Astrocyte of the cerebellum (primary cell): ENCODE data around the gene ASCC3.

ENCODE experiments used
- DNase-seq: peaks from one replicate; pipeline ENCODE4 v3.0.0-alpha.2; 2011; ENCODE audit warnings: low read depth
- H3K4me3 ChIP-seq: 2 replicates; pipeline ENCODE4 v1.5.1; 2011; ENCODE audit warnings: mild to moderate bottlenecking, low read depth, low read length, moderate library complexity
- in situ Hi-C: cut with HindIII; loops from 2 replicates; pipeline ENCODE4 v1.10.0; 2017; ENCODE audit warnings: low sequenced_read_pairs
- TF ChIP-seq, protein P1 (sequence below): IDR thresholded peaks from 2 replicates; pipeline ENCODE4 v1.5.1; 2012; ENCODE audit warnings: low read length, low read depth, moderate library complexity, mild to moderate bottlenecking; ENCODE audit errors: missing control alignments

The ASCC3 gene

DNA sequence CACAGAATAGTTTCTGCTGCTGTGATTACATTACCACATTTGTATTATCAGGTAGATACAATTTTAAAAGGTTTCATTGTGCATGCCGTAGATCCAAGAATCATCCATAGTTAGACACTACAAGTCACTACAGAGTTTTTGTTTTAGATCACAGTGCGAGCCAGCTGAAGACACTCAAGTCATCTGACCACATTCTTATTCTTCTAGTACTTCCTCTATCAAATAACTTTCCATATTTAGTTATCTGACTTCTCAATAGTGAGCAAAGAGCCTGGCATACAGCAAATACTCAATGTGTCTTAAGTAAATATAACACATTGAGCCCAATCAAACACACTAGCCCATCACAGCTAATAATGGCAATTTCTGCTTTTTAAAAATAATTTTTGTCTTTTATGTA is 195.4 kb downstream of the ASCC3 start:
- TF ChIP-seq, protein P1, sequence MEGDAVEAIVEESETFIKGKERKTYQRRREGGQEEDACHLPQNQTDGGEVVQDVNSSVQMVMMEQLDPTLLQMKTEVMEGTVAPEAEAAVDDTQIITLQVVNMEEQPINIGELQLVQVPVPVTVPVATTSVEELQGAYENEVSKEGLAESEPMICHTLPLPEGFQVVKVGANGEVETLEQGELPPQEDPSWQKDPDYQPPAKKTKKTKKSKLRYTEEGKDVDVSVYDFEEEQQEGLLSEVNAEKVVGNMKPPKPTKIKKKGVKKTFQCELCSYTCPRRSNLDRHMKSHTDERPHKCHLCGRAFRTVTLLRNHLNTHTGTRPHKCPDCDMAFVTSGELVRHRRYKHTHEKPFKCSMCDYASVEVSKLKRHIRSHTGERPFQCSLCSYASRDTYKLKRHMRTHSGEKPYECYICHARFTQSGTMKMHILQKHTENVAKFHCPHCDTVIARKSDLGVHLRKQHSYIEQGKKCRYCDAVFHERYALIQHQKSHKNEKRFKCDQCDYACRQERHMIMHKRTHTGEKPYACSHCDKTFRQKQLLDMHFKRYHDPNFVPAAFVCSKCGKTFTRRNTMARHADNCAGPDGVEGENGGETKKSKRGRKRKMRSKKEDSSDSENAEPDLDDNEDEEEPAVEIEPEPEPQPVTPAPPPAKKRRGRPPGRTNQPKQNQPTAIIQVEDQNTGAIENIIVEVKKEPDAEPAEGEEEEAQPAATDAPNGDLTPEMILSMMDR, result no peak
- H3K4me3 ChIP-seq, result no peak overlapping the region
- in situ Hi-C loops, result no loop called here
- DNase-seq, result no peak

DNA sequence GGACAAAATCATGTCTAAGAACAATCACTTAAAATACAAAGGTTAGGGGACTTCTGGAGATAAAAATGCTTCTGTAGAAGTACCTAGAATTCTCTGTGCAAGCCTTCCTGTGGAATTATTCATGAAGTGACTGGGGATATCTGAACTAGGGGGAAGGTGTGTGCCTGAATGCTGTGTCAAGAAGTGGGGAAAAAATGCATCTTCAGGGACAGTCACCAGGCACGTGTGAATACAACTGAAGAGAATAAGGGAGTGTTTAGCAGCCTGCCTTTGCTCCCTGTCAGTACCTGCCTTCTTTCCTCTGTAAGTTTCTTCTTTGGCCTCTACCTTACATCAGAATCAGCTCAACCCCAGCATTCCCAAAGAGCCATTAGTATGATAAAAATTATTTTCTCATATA is 201.0 kb downstream of the ASCC3 start:
- in situ Hi-C loops, result no loop called here
- TF ChIP-seq, protein P1, result no peak
- no peak for DNase-seq
- H3K4me3 ChIP-seq, result no peak overlapping the region

DNA sequence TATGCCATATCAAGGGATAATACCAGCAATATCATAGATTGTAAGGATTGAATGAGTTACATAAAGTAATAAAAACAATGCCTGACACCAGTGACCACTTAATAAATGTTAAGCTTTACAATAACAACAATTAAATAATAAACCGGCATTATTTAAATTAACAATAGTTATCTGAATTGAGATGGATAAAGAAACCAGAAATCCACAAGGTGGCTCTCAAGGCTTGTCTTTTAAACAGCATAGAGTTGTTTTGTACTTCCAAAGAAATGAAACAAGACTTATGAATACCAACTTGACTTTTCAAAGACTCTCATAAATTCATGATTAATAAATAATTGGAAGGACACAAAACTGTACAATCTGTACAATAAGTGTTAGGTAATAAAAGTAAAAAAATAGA is 203.1 kb downstream of the ASCC3 start:
- TF ChIP-seq, protein P1, result no peak
- H3K4me3 ChIP-seq, result no peak overlapping the region
- no peak for DNase-seq
- in situ Hi-C loops, result no loop called here

DNA sequence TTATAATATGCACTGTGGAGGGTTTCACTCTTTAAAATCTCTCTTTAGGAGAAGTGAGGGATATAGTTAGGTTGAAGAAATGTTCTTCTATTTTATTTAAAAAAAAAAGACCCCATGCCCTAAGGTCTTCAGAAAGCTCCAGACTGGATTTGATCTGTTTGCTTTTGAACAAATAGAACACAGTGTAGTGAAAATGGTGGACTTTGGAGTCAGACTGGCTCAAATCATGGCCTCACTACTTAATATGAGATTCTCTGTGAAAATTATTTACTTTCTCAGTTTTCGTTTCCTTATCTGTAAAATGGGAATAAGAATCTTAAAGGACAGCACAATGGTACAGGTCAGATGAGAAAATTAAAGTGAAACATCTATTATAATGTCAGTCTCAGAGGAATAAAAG is 203.9 kb downstream of the ASCC3 start:
- in situ Hi-C loops, result no loop called here
- TF ChIP-seq, protein P1, result no peak
- H3K4me3 ChIP-seq, result no peak overlapping the region
- DNase-seq, result no peak

DNA sequence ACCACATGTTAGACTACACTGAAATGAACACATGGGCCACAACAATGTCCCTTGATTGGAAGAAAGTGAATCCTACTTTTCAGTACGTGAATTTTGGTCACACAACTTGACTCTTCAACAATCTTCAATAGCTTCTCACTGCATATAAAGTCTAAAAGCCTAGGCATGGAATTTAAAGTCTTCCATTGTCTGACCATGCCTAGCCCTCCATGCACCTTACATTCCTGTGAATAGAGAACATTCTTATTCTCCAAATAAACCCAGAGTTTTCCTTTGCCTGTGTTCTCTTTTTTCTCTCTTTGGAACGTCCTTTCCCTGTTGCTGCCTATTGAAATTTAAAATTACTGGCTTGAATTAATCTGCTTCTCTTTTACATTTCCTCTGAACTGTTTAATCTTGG is 207.5 kb downstream of the ASCC3 start:
- in situ Hi-C loops, result no loop called here
- H3K4me3 ChIP-seq, result no peak overlapping the region
- TF ChIP-seq, protein P1, result no peak
- no peak for DNase-seq

DNA sequence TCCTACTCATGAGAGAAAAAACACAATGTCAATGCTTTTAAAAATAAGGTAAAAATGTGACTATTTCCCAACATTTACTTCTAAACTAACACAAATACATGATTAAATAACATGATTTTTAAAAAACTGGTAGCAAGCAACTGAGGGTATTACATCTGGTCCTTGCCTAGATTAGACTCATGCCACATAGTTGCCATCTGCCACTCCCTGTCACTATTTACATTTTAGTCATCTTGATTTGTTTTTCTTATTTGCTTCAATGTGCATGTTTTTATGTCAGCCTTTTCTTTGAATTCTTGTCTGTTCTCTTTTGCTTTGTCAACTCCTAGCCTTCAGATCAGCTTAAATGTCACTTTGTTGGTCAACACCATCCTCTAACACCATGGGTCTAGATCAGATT is 209.4 kb downstream of the ASCC3 start:
- H3K4me3 ChIP-seq, result no peak overlapping the region
- in situ Hi-C loops, result no loop called here
- no peak for DNase-seq
- TF ChIP-seq, protein P1, result no peak

DNA sequence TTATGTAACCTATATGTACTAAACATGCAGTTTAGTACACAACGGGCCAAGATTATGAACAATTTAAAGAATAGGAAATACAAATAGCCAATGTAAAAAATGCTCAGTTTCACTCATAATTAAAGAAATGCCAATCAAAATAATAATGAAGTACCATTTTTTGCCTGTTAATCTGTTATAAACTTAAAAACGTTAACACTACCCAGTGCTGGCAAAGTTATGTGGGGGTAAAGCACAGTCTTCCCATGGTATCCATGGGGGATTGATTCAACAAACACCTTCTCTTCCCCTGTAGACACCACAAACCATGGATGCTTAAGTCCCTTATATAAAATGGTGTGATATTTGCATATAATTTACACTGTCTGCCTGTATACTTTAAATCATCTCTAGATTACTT is 211.1 kb downstream of the ASCC3 start:
- DNase-seq, result no peak
- in situ Hi-C loops, result no loop called here
- TF ChIP-seq, protein P1, result no peak

More for the DNA sequence above, 211.1 kb downstream of the ASCC3 start:
- H3K4me3 ChIP-seq, result no peak overlapping the region
